ENCODE data around the gene RTL1. TPM values are rescaled to one million over a fixed set of nuclear protein-coding genes. Genes with fewer than 3 reads are reported as not detected.

RTL1 gene
- total RNA-seq, 1 experiment from 2014 or later: not detected

DNA sequence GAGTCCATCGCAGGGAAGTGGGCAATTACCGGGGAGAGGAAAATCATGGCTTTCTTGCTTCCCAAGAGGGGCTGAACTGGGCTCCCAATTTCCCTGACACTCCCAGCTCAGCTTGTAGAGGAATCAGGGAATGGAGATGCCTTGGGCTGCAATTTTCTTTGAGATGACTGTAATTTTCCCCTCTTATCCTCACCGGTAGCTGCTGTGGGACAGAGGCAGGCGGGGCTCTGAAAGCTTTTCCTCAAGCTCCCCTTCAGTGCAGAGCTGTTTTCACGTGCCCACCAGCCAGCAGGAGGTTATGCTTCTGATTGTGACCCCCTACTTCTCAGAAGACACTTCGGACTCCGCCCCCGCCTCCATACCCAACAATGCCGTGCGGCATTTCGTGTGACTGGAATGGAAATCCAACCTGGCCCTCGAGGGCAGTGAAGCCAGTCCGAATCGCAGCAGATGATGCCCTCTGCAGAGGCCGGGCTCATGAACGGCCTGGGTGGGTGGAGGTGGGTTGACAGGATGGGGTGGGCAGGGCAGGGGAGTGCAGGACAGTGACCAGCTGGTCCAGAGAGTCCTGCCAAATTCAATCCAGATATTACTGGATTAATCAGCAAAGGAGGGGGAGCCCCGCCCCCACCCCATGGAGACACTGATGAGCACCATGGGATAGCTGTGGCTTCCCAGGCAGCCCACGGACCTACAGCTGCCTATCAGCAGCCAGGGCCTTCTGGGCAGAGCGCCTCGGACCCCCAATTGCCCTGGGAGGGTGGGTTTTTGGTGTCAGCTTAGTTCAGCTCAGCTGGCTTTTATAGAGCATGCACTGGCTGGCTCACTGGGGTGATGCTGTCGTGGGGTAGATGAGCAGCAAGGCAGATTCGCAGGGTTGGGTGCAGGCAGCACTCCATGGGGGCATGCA, 37.6 kb downstream of the RTL1 start:
- DNase-seq: no peak
- no peak overlapping the region for H3K14ac ChIP-seq (ENCODE audit: insufficient read depth, low read length)
- H3K23me2 ChIP-seq (ENCODE audit: insufficient read length, low read depth, low read length, poor library complexity, severe bottlenecking): no peaks in the 10 kb centered on the region
- TF ChIP-seq, protein P1, sequence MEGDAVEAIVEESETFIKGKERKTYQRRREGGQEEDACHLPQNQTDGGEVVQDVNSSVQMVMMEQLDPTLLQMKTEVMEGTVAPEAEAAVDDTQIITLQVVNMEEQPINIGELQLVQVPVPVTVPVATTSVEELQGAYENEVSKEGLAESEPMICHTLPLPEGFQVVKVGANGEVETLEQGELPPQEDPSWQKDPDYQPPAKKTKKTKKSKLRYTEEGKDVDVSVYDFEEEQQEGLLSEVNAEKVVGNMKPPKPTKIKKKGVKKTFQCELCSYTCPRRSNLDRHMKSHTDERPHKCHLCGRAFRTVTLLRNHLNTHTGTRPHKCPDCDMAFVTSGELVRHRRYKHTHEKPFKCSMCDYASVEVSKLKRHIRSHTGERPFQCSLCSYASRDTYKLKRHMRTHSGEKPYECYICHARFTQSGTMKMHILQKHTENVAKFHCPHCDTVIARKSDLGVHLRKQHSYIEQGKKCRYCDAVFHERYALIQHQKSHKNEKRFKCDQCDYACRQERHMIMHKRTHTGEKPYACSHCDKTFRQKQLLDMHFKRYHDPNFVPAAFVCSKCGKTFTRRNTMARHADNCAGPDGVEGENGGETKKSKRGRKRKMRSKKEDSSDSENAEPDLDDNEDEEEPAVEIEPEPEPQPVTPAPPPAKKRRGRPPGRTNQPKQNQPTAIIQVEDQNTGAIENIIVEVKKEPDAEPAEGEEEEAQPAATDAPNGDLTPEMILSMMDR (conservative IDR thresholded peaks at IDR 0.05): no peak
- no peaks in the 10 kb centered on the region; a peak in 1 of 5 replicates for H3K9me3 Mint-ChIP-seq
- H3K27me3 ChIP-seq (ENCODE audit: insufficient read depth, low read length): no peaks in the 10 kb centered on the region
- H2BK5ac ChIP-seq (ENCODE audit: insufficient read length, low read length): no peak overlapping the region
- no peaks in the 10 kb centered on the region for H3K9me3 ChIP-seq (ENCODE audit: control insufficient read depth, low read depth, low read length)
- no peaks in the 10 kb centered on the region for H3K79me2 ChIP-seq (ENCODE audit: insufficient read depth, low read length)
- no peak overlapping the region for H2BK12ac ChIP-seq (ENCODE audit: insufficient read length, low read depth, low read length)
- H2AK5ac ChIP-seq (ENCODE audit: insufficient read length, low read length): no peak overlapping the region
- H3K27me3 Mint-ChIP-seq (ENCODE audit: low read depth): peaks cover 16% of the 10 kb centered on the region
- H3K56ac ChIP-seq (ENCODE audit: insufficient read length, low read depth, low read length): no peak overlapping the region
- no peak overlapping the region for H4K8ac ChIP-seq (replicated peaks; ENCODE audit: insufficient read length, low read depth, low read length)
- no peak overlapping the region for H3T11ph ChIP-seq (ENCODE audit: low read length)
- H2BK15ac ChIP-seq (ENCODE audit: low read depth, low read length): no peak overlapping the region
- H4K20me1 ChIP-seq (ENCODE audit: control insufficient read depth, insufficient read depth, insufficient read length): no peaks in the 10 kb centered on the region
- H3K4me1 Mint-ChIP-seq: no peaks in the 10 kb centered on the region
- no peaks in the 10 kb centered on the region; a peak in 1 of 7 replicates for H3K36me3 Mint-ChIP-seq (ENCODE audit: insufficient read depth in 1 of 3, low read depth in 3 of 3)
- H3K23ac ChIP-seq (ENCODE audit: insufficient read length, low read depth, low read length): no peak overlapping the region
- no peak overlapping the region for H3K18ac ChIP-seq (ENCODE audit: insufficient read length, low read depth, low read length)
- WGBS (ENCODE audit: extremely low coverage, insufficient read length, low lambda C conversion rate): no CpG with 5 or more reads among the region's 22 CpGs
- no peak overlapping the region for H3K27ac ChIP-seq (ENCODE audit: insufficient read length, low read depth, low read length)
- H3K79me1 ChIP-seq (ENCODE audit: insufficient read depth, low read depth, low read length, poor library complexity, severe bottlenecking): no peaks in the 10 kb centered on the region
- H3K4ac ChIP-seq (ENCODE audit: low read depth, low read length): no peak overlapping the region
- no peak overlapping the region for H2AFZ ChIP-seq (ENCODE audit: low read length)
- no peaks in the 10 kb centered on the region for H3K4me1 ChIP-seq (ENCODE audit: insufficient read depth, low read length)
- no peak overlapping the region for H4K91ac ChIP-seq (ENCODE audit: insufficient read length, low read depth, low read length)
- no peak overlapping the region for H3K4me3 Mint-ChIP-seq
- H3K4me2 ChIP-seq (ENCODE audit: insufficient read depth, insufficient read length, low read length): no peak overlapping the region
- no peak overlapping the region for H2BK120ac ChIP-seq (ENCODE audit: low read depth, low read length, poor library complexity, severe bottlenecking)
- H2BK20ac ChIP-seq (ENCODE audit: low read depth, low read length, poor library complexity, severe bottlenecking): no peak overlapping the region
- no peak overlapping the region for H3K27ac Mint-ChIP-seq
- no peak overlapping the region for H4K5ac ChIP-seq (ENCODE audit: insufficient read length, low read depth, low read length)
- H3K9ac ChIP-seq (ENCODE audit: extremely low read depth, insufficient read length, low read length): no peak overlapping the region

Data from H9 (cell line).